KG1 (cell line): ENCODE data around the gene RABGGTA.
"Not testable (repeated sequence)": the region's sequence is repeated elsewhere in the genome, so short reads cannot be mapped to it uniquely, and the experiment has no call there.

ENCODE experiments used
- DNase-seq: peaks from one replicate; lab custom pipeline; 2025; lab: John Stamatoyannopoulos, UW

RABGGTA gene

DNA sequence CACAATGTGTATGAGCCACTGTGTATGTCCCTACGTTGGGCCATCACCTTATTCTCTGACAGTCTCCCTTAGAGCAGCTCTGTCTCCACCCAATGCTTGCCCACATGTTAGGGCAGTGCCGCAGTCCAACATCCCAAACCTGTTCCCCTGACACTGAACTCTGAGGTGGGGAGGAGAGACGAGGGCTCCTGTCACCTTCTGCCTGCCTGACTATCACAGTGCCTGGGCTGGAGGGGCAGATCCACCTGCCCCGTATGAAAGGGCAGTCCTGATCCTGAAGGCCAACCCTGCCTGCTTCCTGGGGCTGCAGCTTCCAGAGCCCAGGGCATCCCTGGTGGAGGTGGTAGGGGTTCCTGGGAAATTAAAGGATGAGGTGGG, 10.6 kb downstream of the RABGGTA start:
- no peak for DNase-seq

DNA sequence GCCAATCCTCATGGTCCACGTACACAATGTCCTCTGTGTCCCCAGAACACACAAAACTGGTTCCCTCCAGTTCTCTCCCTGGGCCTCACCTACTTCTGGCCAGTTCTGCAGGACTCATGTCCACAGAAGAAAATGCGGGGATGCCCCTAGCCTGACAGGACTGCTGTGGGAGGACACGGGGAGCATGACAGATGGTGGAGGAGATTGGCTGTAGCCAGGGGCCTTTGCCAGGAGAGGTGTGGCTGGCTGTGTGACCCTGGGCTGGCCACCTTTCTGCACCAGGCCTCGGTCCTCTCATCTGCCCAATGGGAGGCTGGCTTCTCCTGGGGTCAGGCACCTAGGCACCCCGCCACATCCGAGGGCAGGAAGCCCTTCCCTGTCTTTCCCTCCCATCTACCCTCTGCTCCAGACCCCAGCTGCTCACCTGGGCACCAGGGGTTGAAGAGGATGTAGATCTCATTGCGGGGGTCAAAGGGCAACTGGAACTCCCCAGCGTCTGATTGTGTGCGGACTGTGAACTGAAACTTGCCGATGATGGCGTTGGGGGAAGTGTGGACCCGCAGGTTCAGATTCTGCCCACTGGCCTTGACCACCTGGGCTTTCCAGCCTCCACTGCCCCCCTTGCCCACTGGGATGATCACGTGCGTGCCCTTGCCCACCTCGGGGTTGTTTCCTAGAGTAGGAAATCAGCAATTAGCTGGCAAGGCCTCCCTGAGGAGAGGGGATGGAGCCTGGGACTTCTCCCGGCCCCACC, 11.2 kb downstream of the RABGGTA start:
- DNase-seq: no peak

DNA sequence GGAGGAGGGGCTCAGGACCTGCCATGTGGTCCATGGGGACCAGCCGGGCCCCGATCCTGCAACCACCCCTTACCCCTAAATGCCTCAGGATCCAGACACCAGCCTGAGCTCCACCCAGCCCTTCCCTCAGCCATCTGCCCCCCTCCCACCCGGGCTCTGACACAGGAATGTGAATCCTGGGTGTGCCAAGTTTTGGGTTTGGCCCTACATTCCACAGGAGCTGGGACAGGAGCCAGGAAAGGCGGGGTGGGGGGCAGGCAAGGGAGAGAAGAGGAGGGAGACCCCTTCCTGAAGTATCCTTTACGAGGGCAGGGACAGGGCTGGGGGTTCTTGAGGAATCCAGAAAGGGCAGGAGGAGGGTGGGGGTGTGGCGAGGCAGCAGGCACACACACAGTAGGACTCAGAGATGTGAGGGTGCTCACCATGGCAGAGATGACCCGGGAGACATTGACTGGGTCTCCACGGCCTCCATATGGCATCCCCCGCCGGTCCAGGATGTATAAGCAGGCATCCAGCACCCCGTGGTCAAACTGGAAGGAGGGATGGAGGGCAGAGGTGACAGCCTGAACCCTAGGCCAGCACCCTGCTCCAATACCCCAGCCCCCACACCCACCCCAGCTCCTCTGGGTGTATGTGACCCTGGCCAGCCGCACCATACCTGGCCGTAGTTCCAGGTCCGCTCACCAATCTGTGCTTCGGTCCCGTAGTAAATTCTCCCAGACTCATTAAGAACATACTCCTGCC, 11.9 kb downstream of the RABGGTA start:
- DNase-seq: no peak

DNA sequence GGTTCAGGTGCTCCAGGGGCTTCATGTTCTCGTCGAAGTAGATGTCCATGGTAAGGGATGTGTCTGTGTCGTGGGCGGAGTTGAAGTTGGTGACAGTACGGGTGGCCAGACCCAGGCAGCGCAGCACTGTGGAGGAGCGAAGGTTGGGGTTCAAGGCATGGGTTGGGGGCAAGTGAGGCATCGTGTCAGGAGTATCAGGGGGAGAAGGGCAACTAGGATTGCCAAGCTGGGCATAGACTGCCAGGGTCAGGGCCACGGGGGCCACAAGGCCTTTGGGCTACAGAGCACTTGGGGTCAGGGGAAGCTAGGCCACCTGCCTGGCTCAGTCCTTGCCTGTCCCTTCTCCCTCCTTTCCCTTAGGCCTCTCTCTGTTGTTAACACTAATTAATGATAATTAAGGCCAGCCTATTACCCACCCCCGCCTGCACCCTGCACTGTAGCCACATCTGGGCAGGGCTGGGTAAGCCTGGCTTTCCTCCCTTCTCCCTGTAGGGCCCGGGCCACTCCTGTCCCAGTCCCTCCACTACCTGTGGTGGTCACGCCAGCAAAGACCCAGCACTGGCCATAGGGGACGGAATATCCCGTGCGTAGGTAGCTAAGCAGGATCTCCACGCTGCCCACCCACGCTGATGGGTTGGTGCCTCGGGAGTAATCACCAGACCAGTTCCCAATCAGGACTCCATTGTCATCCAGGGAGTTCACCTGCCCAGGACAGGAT, 12.7 kb downstream of the RABGGTA start:
- DNase-seq: no peak

DNA sequence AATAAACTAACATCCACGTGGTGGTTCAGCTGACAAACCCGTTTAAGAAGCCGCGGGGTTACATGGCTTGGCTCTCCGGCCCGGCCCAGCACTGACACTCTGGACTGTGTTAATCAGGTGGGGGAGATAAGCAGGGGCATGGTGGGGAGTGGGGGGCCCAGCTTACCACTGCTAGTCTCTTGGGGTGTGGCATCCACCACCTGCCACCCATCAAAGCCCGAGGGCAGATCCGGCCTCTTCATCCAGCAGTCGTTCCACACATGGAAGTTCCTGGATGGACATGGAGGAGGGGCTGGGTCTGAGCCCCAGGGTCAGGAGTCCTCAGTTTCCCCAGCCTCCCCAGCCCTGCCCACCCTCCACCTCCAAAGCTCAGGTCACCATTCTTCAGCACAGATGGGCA, 13.3 kb downstream of the RABGGTA start:
- DNase-seq: no peak

DNA sequence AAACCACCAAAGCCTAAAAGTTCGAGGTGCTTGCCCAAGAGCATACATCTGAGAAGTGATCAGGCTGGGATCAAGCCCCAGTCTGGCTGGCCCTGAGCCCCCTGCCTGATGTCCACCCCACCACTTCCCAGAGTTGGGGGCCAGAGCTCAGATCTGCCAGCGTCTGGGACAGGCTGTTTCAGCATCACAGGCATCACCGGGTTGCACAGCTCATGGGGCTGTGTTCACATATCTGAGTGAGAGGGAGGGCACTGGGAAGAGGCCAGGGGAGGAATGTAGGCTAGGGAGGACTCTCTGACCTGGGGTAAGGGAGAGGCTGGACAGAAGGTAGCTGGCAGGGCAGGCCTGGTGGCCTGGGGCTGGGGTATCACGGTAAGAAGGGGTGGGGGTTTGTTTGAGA, 14.4 kb downstream of the RABGGTA start:
- no peak for DNase-seq

DNA sequence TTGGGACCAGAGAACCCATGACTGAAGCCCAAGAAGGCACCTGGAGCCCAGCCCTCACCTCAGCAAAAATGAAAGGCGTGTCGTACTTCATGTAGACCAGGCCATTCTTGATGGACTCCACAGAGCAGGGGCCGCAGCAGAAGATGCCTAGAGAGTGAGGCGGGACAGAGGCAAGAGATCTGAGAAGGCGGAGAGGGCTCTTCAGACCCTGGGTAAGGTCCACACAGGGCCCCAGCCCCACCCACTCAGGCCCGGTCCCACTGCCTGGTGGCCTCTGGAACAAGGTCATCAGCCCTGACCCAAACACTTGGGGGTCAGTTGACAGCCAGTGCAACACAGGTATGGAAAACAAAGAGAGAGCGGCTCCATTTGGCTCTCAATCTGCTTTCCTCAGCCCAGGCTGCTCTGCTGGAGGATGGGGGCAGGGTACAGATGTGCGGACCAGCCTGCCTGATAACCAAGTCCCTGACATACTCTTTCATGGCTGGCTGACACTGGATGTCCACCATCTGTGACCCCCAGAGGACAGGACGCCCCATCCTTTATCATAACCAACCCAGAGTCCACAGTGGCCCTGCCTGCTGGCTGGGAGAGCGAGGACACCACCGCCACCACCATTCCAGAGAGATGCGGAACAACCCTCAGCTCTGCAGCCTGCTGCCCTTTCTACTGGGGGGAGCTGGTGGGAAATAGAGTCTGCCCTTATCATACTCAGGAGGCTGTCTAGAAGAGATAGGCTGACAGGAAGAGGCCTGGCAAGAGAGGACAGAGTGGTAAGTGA, 15.3 kb downstream of the RABGGTA start:
- DNase-seq: no peak

DNA sequence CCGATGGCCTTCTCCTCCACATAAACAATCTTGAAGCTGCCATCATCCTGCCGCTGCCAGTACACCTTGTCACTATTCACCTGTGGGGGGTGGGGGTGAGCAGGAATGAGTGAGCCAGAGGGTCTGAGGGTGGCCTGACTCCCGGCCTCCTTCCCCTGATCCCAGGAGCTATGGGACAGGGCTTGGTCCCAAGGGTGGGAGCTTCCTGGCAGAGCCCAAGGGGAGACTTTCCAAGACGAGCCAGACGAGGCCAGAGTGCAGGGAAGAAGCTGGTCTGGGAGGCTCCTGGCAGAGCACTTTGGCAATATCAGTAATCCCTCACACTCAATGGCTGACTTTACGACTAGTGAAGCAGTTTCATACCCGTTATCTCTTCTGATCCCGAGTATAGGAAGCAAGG, 16.0 kb downstream of the RABGGTA start:
- DNase-seq: no peak

DNA sequence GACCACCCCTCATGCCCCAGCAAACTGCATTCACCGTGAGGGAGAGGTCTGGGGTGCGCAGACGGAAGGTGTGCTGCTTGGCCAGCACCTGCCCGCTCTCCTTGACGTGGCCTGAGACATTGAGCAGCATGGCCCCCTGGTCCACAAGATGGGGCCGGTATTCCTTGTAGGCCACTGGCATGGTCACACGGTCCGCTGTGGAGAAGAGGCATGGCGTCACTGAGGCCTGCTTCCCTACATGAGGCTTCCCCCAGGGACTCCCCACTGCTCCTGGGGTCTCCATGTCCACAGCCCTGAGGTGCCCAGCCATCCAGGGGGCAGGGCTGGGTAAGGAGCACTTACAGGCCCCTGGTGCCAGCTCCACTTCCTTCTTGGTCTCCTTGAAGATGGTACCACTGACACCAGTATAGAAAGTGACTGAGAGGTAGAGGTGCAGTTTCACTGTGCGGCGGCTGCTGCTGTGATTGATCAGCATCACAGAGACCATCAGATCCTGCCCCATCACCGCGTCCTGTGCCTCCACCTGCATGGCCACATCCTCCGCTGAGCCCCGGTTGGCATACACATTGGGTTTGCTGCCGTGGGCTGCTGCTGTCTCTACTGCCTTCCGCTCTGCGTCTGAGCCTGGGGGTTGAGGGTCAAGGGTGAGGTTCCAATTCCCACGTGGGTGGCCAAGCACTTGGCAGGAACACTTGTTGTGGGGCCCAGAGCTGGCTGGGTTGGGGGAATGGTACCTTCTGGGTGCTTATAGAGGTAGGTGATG, 16.6 kb downstream of the RABGGTA start:
- no peak for DNase-seq

DNA sequence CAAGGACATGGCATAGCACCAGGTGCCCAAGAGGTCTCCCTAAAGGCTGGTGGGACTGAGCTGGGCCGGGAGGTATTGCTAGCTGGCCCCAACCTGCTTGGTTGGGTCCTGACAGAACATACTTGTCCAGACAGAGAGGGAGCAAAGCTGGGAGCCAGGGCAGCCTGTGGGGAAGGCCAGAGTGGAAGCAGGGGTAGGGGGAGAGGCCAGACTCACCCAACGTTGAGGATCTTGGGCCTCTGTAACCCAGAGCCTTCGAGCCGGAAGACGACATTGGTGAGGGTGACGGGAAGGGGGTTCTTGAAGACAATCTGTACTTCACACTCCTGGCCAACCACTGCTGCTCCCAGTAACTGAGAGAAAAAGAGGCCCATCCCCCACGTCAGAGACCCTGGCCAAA, 17.5 kb downstream of the RABGGTA start:
- DNase-seq: no peak

DNA sequence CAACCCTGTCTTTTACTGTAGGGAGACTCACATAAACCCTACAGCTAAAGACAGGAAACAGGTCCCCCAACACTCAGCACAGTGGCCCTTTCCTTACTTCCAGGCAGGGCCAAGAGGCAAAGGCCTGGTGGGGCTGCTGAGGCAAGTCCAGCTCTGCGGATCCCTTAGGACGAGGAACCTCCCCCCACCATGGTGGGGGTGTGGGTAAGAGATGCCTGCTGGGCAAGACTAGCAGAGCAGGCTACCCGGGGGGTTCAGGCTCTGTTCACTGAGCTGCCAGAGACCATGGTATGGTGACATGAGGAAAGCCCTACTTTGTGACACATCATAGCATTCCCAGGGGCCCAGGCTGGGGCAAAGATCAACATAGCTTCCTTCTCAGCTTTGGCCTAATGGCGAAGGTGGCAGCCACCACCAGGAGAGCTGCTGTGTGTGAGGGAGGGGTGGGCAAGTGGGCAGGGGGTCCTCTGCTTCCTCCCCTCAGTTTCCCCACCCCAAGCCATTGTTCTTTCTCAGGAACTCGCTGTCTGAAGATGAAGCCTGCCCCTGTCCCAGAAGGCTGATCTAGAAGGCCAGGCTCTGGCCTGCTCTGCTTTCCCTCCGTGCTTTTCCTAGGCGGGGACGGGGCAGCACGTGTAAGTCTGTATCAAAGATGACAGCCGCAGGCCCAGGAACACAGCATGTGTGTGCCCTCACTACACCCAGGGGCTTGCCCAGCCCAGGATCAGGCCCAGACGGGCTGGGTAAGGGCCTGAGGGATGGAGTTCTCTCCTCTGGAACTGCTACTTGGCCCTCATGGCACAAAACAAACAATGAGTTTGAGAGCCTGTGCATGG, 18.9 kb downstream of the RABGGTA start:
- DNase-seq: no peak

DNA sequence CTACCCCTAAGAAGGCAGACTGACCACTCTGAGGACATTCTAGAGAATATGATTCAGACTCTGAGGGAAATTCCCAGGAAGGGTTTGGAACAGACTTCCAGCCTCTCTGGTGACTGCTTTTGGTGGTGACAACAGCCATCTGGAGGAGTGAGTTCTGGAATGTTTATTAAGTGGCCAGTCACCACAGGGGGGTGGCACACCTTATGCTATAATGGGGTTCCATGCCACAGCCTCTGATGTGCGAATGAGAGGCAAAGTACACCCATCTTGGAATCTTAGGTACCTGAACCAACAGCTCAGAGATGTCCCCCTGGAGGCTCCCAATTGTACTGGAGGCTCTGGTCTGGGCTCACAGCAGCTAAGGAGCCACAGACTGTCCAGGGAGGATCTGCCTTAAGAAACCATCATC, 19.5 kb downstream of the RABGGTA start:
- no peak for DNase-seq

DNA sequence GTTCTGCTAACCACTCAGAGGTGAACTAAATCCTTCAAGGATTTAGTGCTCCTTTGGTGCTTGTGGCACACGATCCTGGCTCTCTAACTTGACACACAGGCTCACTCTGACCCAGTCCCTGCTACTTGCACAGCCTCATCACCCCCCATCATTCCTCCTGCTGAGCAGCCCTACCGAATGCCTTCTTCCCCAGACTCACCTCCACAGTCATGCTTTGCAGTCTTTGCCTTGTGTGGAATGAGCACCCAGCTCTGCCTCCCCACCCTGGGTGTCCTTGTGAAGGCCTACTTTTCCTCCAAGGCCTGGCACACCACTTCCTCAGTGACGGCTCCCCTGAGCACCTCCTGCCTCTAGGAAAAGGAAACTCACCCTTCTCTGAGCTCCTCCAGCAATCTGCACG, 21.0 kb downstream of the RABGGTA start:
- DNase-seq: no peak

DNA sequence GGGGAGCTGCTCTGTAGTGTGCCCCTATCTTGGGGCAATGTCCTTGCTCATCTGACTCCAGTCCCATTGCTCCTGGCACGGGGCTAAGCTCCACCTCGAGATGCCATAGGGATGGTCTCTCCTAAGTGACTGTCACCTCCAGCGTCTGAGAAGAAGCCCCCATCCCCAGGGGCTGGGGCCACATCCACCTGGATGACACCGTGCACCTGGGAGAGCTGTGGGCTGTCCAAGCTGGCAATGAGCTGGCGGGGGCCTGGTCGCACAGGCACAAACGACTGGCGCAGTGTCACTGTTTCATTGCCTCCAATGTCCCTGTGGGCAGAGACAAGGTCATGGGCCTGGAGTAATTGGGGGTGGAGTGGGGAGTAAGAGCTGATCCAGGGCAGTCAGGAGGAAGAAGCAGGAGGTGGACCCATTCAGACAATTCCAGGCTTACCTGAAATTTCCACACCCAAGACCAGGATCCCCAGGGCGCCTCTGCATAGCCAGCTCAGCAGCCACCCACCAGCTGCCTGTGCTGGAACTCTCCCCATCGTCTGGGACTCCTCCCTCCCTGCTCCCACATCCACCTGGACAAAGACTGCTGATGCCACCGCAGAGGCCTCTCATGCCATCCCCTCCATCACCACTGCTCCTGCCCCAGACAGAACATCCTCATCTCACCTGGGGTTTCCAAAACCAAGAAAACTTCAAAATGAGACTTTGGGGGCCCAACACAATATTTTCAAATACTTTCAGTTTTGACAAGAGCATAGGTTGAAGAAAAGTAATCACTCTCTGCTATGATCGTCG, 22.0 kb downstream of the RABGGTA start:
- no peak for DNase-seq

DNA sequence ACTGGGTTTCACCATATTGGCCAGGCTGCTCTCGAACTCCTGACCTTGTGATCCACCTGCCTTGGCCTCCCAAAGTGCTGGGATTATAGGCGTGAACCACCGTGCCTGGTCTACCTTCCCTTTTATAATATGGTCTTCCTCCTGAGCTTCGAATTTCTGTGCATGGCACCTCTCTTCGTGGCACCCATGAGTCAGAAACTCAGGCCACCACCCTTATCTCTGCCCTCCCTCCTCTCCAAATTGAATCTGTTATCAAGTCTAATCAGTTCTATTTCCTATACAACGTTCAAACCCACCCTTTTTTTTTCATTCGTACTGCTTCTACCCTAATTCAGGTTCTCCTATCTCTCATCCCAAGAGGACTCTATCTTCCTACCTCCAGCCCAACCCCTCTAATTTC, 24.0 kb downstream of the RABGGTA start:
- DNase-seq: no peak

DNA sequence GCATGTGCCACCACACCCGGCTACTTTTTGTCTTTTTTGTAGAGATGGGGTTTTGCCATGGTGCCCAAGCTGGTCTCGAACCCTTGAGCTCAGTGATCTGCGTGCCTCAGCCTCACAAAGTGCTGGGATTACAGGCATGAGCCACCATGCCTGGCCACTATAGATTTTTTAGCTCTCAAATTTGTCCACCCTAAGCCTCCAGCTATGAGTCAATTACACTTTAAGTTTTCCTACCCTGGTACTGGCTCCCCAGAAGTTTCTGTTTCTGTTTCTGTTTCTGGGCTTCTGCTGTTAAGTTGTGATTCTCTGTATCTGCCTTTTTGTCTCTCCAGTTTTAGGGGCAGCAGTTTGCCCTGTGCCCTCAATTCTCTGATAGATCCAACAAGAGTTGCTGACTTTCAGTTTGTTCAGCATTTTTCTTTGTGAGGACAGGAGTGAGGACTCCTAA, 24.6 kb downstream of the RABGGTA start:
- DNase-seq: no peak

DNA sequence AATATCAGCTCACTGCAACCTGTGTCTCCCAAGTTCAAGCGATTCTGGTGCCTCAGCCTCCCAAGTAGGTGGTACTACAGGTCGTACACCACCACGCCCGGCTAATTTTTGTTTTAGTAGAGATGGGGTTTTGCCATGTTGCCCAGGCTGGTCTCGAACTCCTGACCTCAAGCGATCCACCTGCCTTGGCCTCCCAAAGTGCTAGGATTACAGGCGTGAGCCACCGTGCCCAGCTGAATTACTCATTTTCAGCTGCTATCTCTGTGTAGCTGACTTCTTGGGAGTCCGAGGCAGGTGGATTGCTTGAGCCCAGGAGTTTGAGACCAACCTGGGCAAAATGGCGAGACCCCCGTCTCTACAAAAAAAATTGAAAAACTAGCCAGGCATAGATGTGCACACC, 26.0 kb downstream of the RABGGTA start:
- not testable (repeated sequence) for DNase-seq

DNA sequence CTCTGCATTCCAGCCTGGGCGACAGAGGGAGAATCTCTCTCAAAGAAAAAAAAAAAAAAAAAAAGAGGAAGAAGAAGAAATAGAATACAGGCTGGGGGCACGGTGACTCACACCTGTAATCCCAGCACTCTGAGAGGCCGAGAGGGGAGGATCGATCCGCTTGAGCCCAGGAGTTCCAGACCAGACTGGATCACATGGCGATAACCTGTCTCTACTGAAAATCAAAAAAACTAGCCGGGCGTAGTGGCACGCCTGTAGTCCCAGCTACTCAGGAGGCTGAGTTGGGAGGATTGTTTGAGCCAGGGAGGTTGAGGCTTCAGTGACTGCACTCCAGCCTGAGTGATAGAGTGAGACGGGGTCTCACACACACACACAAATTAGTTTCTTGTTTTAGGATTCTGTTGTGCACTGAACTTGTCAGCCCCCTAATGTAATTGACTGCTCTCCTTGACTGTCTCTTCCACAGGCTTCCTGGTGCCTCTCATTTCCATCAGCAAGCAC, 28.0 kb downstream of the RABGGTA start:
- no peak for DNase-seq

DNA sequence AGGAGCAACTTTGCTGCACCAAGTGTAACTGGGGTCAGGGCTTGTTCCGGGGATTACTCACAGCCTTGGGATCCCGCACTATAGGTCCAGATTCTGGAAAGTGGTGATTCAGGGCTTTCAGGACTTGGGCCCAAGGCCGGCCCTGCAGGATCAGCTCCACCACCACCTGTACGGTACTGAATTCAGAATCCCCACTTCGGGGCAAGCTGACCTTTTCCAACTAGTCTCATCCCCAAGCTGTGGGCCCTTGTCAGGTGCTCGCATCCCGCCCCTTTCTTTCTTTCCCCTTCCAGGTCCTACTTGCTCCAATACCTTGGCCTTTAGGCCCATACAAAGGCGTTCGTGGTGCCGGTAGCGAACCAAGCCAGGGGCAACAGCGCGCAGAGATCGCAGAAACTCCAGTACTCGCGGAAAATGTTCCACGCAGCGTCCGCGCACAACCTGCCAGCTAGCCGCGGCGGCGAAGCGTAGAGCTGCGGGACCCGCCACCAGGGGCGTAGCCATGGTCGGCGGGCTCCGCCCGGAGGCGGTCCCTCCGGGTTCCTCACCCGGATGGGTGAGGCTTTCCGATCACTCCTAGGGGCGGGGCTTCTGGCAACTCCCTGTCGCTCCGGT, 29.5 kb downstream of the RABGGTA start:
- peak; percentile 99 for DNase-seq
